CD4-positive, alpha-beta T cell treated with Interleukin-21 for 1 hour (primary cell): ENCODE data around the gene PGA3.
"Not testable (repeated sequence)": the region's sequence is repeated elsewhere in the genome, so short reads cannot be mapped to it uniquely, and the experiment has no call there.

Experiments
- DNase-seq: peaks from one replicate; pipeline ENCODE4 v3.0.0-alpha.2; 2020

PGA3 gene

DNA sequence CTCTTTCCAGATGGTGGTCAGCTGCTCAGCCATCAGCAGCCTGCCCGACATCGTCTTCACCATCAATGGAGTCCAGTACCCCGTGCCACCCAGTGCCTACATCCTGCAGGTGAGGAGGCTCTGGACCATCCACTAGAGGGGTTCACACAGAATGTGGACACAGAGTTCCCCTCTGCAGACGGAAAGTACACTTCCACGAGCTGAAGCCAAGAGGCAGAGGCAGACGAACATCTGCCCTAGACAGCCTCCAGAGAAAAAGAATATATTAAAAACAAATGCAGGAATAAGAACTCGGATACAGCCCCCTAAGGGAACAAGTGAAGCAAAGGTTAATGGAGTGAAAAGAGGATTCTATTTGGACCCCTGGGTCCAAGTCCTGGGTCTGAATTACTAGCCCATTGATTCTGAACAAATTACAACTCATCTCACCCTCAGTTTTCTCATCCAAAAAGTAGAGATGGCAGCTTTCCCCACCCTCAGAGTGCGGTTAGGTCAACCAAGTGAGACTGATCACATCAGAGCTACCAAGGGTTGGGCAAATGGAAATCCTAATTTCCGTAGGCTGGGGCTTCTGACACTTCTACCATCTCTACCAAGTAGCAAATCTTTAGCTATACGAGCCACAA, 8.1 kb downstream of the PGA3 start:
- DNase-seq: not testable (repeated sequence)

DNA sequence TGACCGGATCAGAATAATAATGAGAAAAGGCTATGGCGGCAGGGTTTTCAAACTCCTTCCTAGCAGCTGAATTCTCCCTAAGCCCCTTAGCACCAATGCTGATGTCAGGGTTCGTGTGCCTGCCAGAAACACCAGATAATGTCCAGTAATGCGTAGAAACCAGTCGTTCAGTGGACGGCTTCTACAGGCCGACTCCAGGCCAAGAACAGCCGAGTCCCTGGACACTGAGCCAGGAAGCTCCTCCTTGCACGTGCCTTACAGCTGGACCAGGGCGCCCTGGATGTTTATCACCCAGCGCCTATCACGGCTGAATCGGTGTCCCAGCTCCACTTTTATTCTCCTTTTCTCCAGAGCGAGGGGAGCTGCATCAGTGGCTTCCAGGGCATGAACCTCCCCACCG, 8.9 kb downstream of the PGA3 start:
- not testable (repeated sequence) for DNase-seq

DNA sequence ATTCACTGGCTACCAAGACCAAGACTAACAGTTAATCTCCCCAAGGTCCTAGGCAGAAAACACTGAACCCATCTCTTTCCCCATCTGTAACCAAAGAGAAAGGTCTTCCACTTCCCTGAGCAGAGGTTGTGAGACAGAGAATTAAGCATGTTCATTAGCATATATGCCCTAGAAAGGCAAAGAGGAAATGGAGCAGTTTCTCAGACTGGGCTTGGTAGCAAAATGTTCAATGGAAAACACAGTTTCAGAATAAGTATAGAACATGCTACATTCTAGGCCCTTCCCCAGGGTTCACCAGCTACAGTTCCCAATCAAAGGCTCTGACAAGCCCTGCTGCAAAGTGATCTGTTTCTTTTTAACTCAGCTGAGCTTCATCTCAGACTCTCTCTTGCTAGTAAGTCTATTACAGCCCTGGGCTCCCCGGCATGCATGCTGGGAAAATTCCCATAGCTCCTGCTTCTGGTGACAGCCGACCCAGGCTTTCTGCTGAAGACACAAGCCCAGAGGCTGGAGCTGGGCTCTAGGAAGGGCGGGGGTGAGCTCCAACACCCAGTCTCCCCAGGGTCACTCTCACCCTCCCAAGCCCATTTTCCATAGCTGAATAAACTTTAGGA, 10.5 kb downstream of the PGA3 start:
- DNase-seq: not testable (repeated sequence)

DNA sequence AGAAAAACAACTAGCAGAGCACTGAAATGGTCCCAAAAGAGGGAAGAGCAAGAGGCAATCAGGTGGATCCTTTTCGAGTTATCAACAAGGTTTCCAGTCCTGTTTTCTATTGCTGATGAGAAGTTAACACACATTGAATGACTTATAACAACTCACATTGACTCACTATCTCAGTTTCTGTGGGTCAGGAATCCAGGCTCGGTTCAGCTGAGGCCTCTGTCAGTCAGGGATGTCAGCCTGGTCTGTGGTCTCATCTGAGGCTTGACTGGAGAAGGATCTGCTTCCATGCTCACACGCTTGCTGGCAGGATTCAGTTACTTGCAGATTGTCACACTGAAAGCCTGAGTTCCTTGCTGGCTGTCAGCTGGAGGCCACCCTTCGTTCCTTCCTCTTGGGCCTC, 15.0 kb downstream of the PGA3 start:
- not testable (repeated sequence) for DNase-seq

DNA sequence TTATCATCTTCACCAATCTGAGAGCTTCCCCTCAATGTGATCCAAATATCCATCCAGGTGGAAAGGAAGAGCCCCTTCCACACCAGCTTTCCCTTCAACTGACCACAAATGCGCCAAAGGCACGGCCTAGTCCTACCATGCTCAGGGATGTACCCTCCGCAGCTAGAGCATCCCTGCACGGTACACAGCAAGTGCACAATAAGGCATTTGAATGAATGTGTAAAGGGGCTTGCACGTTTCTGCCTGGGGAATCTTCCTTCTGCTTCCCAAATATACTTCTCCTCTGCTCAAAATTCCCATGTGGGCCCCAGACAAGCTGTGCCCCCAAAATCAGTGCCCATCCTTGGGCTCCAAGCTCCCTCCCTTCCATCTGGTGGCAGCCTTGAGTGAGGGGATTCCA, 15.7 kb downstream of the PGA3 start:
- DNase-seq: not testable (repeated sequence)

DNA sequence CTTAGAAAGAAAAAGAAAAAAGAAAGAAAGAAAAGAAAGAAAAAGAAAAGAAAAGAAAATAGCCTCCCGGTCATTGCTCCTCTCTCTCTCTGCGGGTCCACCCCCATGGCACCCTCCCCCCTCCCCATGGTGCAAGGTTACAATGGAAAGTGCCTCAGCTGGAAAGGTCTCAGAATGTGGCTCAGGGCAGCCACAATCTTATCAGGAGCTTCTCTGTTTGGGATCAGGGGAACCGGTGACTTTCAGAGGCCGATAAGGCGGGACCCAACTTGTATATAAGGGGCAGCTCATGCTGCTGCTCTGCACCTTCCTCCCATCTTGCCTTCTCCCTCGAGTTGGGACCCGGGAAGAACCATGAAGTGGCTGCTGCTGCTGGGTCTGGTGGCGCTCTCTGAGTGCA, 18.7 kb downstream of the PGA3 start, which contains the start of gene PGA4:
PGA4 (plus strand) TSS at position 301 of the 400 bp plus-strand sequence; CDS start at position 355, 54 bp downstream.
- not testable (repeated sequence) for DNase-seq

DNA sequence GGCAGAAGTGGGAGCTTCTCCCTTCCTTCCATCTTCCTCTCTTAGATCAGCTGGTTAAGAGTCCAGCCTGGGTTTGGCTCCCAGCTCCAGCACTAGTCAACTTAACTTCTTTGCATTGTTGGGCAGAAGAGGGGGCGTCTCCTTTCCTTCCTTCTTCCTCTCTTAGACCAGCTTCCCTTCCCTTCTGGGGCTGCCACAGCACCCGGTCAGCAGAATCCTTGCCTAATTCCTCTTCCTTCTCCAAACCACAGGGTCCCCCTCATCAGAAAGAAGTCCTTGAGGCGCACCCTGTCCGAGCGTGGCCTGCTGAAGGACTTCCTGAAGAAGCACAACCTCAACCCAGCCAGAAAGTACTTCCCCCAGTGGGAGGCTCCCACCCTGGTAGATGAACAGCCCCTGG, 19.4 kb downstream of the PGA3 start:
- DNase-seq: not testable (repeated sequence)

DNA sequence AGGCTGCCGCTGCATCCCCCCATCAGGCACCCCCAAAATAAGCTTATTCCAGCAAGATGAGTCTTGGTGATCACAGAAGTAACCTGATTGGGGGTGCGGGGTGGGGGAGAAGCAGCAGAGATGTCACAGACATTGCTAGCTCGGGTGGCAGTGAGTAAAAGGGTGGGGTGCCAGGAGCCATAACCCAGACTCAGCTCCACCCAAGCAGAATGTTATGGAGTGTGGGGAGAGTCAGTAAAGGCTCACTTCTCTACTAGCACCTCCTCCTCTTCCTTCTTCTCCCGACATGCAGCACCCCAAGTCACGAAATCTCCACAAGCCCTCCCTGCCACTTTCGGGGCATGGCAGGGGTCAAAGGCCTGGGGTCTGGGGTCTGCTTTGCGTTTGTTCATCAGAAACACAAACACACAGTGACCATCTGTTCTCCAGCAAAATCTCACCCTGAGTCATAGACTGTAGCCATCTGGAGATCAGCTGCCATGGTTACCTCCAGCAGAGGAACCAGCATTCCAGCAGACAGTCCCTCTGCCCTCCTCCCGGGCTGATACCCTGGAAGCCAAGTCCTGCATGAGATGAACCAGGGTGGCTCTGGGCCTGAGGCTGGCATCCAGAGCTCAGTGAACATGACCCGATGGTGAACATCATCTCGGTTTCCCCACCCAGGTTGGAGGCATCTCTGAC, 23.3 kb downstream of the PGA3 start:
- DNase-seq: not testable (repeated sequence)

DNA sequence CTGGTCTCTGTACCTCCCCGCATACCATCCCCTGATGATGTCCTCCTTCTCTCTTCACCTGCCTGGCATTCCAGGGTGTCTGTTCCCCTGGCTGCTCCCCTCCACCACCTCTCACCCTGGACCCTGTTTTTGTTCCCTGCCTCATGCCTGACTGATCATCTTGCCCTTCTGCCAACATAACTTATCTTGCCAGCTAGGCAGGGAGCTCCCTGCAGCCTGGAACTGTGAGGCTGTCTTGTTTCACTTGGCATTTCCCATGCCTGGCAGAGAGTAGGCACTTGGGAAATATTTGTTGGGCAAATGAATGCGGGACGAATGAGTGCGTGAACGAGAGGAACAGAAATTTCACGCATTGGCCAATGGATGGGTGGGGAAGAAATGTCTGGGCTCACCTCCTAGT, 26.1 kb downstream of the PGA3 start:
- not testable (repeated sequence) for DNase-seq

DNA sequence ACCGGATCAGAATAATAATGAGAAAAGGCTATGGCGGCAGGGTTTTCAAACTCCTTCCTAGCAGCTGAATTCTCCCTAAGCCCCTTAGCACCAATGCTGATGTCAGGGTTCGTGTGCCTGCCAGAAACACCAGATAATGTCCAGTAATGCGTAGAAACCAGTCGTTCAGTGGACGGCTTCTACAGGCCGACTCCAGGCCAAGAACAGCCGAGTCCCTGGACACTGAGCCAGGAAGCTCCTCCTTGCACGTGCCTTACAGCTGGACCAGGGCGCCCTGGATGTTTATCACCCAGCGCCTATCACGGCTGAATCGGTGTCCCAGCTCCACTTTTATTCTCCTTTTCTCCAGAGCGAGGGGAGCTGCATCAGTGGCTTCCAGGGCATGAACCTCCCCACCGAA, 27.7 kb downstream of the PGA3 start:
- not testable (repeated sequence) for DNase-seq

DNA sequence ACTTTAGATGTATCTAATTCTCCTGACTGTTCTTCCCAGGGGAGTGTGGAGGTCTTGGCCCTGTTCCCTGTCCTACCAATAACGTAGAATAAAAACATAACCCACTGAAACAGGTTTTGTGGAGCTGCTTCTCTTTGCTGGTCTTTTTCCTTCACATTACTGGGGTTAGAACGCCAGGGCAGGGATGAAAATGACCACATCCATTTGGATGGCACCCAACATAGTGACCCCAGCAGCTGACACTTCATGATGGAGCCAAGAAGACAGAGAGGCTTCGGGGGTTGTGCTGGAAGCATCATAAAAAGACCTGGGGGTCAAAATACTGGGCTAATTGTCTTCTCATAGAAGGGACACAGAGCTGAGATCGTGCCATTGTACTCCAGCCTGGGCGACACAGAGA, 28.3 kb downstream of the PGA3 start:
- DNase-seq: not testable (repeated sequence)

DNA sequence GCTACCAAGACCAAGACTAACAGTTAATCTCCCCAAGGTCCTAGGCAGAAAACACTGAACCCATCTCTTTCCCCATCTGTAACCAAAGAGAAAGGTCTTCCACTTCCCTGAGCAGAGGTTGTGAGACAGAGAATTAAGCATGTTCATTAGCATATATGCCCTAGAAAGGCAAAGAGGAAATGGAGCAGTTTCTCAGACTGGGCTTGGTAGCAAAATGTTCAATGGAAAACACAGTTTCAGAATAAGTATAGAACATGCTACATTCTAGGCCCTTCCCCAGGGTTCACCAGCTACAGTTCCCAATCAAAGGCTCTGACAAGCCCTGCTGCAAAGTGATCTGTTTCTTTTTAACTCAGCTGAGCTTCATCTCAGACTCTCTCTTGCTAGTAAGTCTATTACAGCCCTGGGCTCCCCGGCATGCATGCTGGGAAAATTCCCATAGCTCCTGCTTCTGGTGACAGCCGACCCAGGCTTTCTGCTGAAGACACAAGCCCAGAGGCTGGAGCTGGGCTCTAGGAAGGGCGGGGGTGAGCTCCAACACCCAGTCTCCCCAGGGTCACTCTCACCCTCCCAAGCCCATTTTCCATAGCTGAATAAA, 29.3 kb downstream of the PGA3 start:
- DNase-seq: not testable (repeated sequence)

DNA sequence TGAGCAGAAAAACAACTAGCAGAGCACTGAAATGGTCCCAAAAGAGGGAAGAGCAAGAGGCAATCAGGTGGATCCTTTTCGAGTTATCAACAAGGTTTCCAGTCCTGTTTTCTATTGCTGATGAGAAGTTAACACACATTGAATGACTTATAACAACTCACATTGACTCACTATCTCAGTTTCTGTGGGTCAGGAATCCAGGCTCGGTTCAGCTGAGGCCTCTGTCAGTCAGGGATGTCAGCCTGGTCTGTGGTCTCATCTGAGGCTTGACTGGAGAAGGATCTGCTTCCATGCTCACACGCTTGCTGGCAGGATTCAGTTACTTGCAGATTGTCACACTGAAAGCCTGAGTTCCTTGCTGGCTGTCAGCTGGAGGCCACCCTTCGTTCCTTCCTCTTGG, 33.8 kb downstream of the PGA3 start:
- DNase-seq: not testable (repeated sequence)

DNA sequence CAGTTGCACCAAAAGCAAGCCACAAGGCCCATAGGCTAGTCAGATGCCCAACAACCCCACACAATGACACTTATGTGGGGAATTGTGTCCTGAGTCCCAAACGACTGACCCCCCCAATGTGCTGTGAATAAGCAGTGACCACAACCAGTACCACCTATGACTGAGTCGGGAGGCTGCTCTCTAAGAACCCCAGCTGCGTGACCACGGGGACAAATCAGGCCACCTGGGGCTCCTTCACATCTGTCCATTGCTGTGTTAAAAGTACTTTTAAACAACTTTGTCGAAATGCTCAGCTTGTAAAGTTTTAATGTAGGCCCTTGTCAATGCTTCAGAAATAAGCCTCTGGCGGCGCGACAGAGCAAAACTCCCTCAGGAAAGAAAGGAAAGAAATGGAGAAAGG, 37.0 kb downstream of the PGA3 start:
- not testable (repeated sequence) for DNase-seq

DNA sequence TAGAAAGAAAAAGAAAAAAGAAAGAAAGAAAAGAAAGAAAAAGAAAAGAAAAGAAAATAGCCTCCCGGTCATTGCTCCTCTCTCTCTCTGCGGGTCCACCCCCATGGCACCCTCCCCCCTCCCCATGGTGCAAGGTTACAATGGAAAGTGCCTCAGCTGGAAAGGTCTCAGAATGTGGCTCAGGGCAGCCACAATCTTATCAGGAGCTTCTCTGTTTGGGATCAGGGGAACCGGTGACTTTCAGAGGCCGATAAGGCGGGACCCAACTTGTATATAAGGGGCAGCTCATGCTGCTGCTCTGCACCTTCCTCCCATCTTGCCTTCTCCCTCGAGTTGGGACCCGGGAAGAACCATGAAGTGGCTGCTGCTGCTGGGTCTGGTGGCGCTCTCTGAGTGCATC, 37.6 kb downstream of the PGA3 start, which contains the start of gene PGA5:
PGA5 (plus strand) TSS at position 301 of the 400 bp plus-strand sequence; CDS start at position 353, 52 bp downstream.
- DNase-seq: not testable (repeated sequence)

DNA sequence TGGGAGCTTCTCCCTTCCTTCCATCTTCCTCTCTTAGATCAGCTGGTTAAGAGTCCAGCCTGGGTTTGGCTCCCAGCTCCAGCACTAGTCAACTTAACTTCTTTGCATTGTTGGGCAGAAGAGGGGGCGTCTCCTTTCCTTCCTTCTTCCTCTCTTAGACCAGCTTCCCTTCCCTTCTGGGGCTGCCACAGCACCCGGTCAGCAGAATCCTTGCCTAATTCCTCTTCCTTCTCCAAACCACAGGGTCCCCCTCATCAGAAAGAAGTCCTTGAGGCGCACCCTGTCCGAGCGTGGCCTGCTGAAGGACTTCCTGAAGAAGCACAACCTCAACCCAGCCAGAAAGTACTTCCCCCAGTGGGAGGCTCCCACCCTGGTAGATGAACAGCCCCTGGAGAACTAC, 38.2 kb downstream of the PGA3 start:
- not testable (repeated sequence) for DNase-seq

DNA sequence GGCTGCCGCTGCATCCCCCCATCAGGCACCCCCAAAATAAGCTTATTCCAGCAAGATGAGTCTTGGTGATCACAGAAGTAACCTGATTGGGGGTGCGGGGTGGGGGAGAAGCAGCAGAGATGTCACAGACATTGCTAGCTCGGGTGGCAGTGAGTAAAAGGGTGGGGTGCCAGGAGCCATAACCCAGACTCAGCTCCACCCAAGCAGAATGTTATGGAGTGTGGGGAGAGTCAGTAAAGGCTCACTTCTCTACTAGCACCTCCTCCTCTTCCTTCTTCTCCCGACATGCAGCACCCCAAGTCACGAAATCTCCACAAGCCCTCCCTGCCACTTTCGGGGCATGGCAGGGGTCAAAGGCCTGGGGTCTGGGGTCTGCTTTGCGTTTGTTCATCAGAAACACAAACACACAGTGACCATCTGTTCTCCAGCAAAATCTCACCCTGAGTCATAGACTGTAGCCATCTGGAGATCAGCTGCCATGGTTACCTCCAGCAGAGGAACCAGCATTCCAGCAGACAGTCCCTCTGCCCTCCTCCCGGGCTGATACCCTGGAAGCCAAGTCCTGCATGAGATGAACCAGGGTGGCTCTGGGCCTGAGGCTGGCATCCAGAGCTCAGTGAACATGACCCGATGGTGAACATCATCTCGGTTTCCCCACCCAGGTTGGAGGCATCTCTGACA, 42.1 kb downstream of the PGA3 start:
- not testable (repeated sequence) for DNase-seq

DNA sequence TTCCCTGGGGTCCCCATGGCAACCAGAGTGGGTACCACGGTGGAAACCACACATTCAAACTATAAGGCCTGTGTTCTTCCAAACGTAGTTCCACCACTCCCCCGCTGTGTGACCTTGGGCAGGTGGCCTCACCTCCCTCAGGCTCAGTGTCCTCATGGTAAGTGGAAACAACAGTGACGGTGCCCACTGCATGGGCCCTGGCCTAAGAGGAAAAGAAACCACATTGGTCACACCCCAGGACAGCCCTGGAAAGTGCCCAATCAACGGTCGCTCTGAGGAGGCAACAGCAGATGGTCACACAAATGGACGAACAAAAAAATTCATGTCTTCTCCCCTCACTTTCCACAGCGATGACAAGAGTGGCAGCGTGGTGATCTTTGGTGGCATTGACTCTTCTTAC, 44.8 kb downstream of the PGA3 start:
- DNase-seq: not testable (repeated sequence)

DNA sequence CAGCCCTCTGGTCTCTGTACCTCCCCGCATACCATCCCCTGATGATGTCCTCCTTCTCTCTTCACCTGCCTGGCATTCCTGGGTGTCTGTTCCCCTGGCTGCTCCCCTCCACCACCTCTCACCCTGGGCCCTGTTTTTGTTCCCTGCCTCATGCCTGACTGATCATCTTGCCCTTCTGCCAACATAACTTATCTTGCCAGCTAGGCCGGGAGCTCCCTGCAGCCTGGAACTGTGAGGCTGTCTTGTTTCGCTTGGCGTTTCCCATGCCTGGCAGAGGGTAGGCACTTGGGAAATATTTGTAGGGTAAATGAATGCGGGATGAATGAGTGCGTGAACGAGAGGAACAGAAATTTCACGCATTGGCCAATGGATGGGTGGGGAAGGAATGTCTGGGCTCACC, 45.9 kb downstream of the PGA3 start:
- not testable (repeated sequence) for DNase-seq

DNA sequence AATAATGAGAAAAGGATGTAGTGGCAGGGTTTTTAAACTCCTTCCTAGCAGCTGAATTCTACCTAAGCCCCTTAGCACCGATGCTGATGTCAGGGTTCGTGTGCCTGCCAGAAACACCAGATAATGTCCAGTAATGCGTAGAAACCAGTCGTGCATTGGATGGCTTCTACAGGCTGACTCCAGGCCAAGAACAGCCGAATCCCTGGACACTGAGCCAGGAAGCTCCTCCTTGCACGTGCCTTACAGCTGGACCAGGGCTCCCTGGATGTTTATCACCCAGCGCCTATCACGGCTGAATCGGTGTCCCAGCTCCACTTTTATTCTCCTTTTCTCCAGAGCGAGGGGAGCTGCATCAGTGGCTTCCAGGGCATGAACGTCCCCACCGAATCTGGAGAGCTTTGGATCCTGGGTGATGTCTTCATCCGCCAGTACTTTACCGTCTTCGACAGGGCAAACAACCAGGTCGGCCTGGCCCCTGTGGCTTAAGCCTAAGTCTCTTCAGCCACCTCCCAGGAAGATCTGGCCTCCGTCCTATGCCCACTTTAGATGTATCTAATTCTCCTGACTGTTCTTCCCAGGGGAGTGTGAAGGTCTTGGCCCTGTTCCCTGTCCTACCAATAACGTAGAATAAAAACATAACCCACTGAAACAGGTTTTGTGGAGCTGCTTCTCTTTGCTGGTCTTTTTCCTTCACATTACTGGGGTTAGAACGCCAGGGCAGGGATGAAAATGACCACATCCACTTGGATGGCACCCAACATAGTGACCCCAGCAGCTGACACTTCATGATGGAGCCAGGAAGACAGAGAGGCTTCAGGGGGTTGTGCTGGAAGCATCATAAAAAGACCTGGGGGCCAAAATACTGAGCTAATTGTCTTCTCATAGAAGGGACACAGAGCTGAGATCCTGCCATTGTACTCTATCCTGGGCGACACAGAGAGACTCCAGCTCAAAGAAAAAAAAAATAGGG, 47.8 kb downstream of the PGA3 start:
- DNase-seq: not testable (repeated sequence)

DNA sequence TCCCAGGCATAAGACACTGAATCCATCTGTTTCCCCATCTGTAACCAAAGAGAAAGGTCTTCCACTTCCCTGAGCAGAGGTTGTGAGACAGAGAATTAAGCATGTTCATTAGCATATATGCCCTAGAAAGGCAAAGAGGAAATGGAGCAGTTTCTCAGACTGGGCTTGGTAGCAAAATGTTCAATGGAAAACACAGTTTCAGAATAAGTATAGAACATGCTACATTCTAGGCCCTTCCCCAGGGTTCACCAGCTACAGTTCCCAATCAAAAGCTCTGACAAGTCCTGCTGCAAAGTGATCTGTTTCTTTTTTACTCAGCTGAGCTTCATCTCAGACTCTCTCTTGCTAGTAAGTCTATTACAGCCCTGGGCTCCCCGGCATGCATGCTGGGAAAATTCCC, 49.0 kb downstream of the PGA3 start:
- not testable (repeated sequence) for DNase-seq
